H1 (cell line): Measurements from ENCODE around the gene PDK4. TPM values are rescaled to one million over a fixed set of nuclear protein-coding genes. Genes with fewer than 3 reads are reported as not detected.

Experiments
- CTCF ChIA-PET: fragments of 300-600 bp; sonication (Branson Sonifier 250); formaldehyde crosslinking; loops from one replicate; lab custom pipeline; 2021; ENCODE audit not compliant: partially characterized antibody; lab: Charles Lee
- POLR2A ChIA-PET: fragments of 300-600 bp; sonication (Branson Sonifier 250); formaldehyde crosslinking; loops from one replicate; lab custom pipeline; 2021; ENCODE audit warnings: inconsistent platforms; ENCODE audit not compliant: partially characterized antibody; lab: Charles Lee
- DNase-seq, 2 experiments: peaks; one replicate each; pipeline versions ENCODE4 v3.0.0 to v3.0.0-alpha.2; 2010 to 2022; ENCODE audit warnings: low spot score in 2 of 2, low read depth in 1 of 2, mixed read lengths in 1 of 2
- FAIRE-seq: peaks from 2 replicates; lab custom pipeline; 2011; peaks lifted over from hg19 to GRCh38; lab: Jason Lieb, UNC
- H2AFZ ChIP-seq: 2 replicates; pipeline ENCODE4 v1.8.1; 2012; ENCODE audit warnings: low read length, inconsistent platforms
- H2AK5ac ChIP-seq: 2 replicates; pipeline ENCODE4 v1.6.1; 2013; ENCODE audit warnings: low read depth, low read length
- H2BK120ac ChIP-seq: replicated peaks from 2 replicates; pipeline ENCODE3; 2013; ENCODE audit warnings: low read depth, low read length, inconsistent platforms
- H2BK12ac ChIP-seq: 2 replicates; pipeline ENCODE4 v1.6.1; 2013; ENCODE audit warnings: low read depth, low read length
- H2BK15ac ChIP-seq: 2 replicates; pipeline ENCODE4 v1.6.1; 2013; ENCODE audit warnings: low read length
- H2BK20ac ChIP-seq: 2 replicates; pipeline ENCODE4 v1.6.1; 2013; ENCODE audit warnings: low read length
- H2BK5ac ChIP-seq: 2 replicates; pipeline ENCODE4 v1.6.1; 2013; ENCODE audit warnings: low read depth, low read length
- H3K14ac ChIP-seq: 2 replicates; pipeline ENCODE4 v1.6.1; 2013; ENCODE audit warnings: inconsistent platforms; ENCODE audit not compliant: insufficient read length
- H3K18ac ChIP-seq: 2 replicates; pipeline ENCODE4 v1.6.1; 2013; ENCODE audit warnings: low read length; ENCODE audit errors: extremely low read depth
- H3K23ac ChIP-seq: 2 replicates; pipeline ENCODE4 v1.6.1; 2013; ENCODE audit warnings: inconsistent platforms; ENCODE audit not compliant: insufficient read length
- H3K23me2 ChIP-seq: 2 replicates; pipeline ENCODE4 v1.6.1; 2013; ENCODE audit warnings: low read depth, low read length
- H3K27ac ChIP-seq: 2 replicates; pipeline ENCODE4 v1.6.1; 2011; ENCODE audit warnings: low read depth, low read length, inconsistent platforms
- H3K27me3 ChIP-seq, 4 experiments: replicated peaks in 1 of 4; 1 replicate in 1 of 4; 2 replicates in 3 of 4; pipeline versions ENCODE4 v1.6.1 to v1.8.1; 2011 to 2013; ENCODE audit warnings: low read length in 3 of 4, mild to moderate bottlenecking in 3 of 4, inconsistent platforms in 2 of 4, mixed read lengths in 2 of 4, moderate library complexity in 1 of 4; ENCODE audit not compliant: control insufficient read depth in 3 of 4, insufficient read depth in 3 of 4; ENCODE audit errors: extremely low read depth in 1 of 4
- H3K36me3 ChIP-seq, 4 experiments: 2 replicates each; pipeline versions ENCODE4 v1.6.1 to v1.8.1; 2011 to 2013; ENCODE audit warnings: mild to moderate bottlenecking in 4 of 4, low read length in 3 of 4, moderate library complexity in 2 of 4, control low read depth in 1 of 4, inconsistent platforms in 1 of 4; ENCODE audit not compliant: insufficient read depth in 4 of 4, control insufficient read depth in 2 of 4
- H3K4ac ChIP-seq: replicated peaks from 2 replicates; pipeline ENCODE3; 2013; ENCODE audit warnings: low read length, low read depth, mixed read lengths, inconsistent platforms; ENCODE audit not compliant: insufficient read length
- H3K4me1 ChIP-seq, 4 experiments: replicated peaks in 1 of 4; 1 replicate in 1 of 4; 2 replicates in 3 of 4; pipeline versions ENCODE4 v1.6.1 to v1.8.1; 2011 to 2013; ENCODE audit warnings: low read length in 3 of 4, inconsistent platforms in 2 of 4, mixed read lengths in 1 of 4; ENCODE audit not compliant: insufficient read depth in 4 of 4, control insufficient read depth in 3 of 4
- H3K4me2 ChIP-seq, 2 experiments: 2 replicates each; pipeline versions ENCODE4 v1.6.1 to v1.8.1; 2011 to 2013; ENCODE audit warnings: low read depth in 2 of 2, low read length in 2 of 2, control low read depth in 1 of 2, inconsistent platforms in 1 of 2, mild to moderate bottlenecking in 1 of 2; ENCODE audit not compliant: insufficient read depth in 1 of 2
- H3K4me3 ChIP-seq, 4 experiments: fragments of 200-600, 300-600 bp in 1 of 4; sonication (generic), shearing (Covaris generic), sonication (Bioruptor Twin) in 1 of 4; 2 replicates each; pipeline versions ENCODE4 v1.5.1 to v1.8.1; 2011 to 2016; ENCODE audit warnings: low read length in 4 of 4, low read depth in 3 of 4, control low read depth in 2 of 4, inconsistent platforms in 2 of 4, mild to moderate bottlenecking in 2 of 4, mixed read lengths in 1 of 4, moderate library complexity in 1 of 4; ENCODE audit not compliant: insufficient read depth in 2 of 4; ENCODE audit errors: extremely low read depth in 1 of 4
- H3K56ac ChIP-seq: replicated peaks from 2 replicates; pipeline ENCODE3; 2013; ENCODE audit warnings: low read depth, mild to moderate bottlenecking, mixed read lengths, low read length, inconsistent platforms; ENCODE audit not compliant: insufficient read length
- H3K79me1 ChIP-seq: 2 replicates; pipeline ENCODE4 v1.6.1; 2013; ENCODE audit warnings: low read depth, low read length, control low read depth
- H3K79me2 ChIP-seq, 2 experiments: 2 replicates each; pipeline versions ENCODE4 v1.6.1 to v1.8.1; 2012 to 2013; ENCODE audit warnings: low read length in 2 of 2, mild to moderate bottlenecking in 2 of 2, inconsistent platforms in 1 of 2; ENCODE audit not compliant: insufficient read depth in 2 of 2, control insufficient read depth in 1 of 2
- H3K9ac ChIP-seq, 4 experiments: replicated peaks in 1 of 4; 1 replicate in 1 of 4; 2 replicates in 3 of 4; pipeline versions ENCODE4 v1.6.1 to v1.8.1; 2011 to 2013; ENCODE audit warnings: low read depth in 3 of 4, low read length in 3 of 4, control low read depth in 2 of 4, mild to moderate bottlenecking in 2 of 4, moderate library complexity in 2 of 4, inconsistent platforms in 1 of 4; ENCODE audit errors: extremely low read depth in 1 of 4
- H3K9me3 ChIP-seq, 2 experiments: 2 replicates each; pipeline versions ENCODE4 v1.6.1 to v1.8.1; 2012 to 2013; ENCODE audit warnings: mild to moderate bottlenecking in 2 of 2, moderate library complexity in 2 of 2, control low read depth in 1 of 2, inconsistent platforms in 1 of 2, low read depth in 1 of 2, low read length in 1 of 2, mixed read lengths in 1 of 2; ENCODE audit not compliant: insufficient read depth in 2 of 2
- H4K20me1 ChIP-seq, 2 experiments: replicated peaks in 1 of 2; 2 replicates each; pipeline versions ENCODE3 to v1.8.1; 2011 to 2013; ENCODE audit warnings: inconsistent platforms in 2 of 2, low read length in 2 of 2, mild to moderate bottlenecking in 1 of 2; ENCODE audit not compliant: insufficient read depth in 2 of 2, control insufficient read depth in 1 of 2
- H4K5ac ChIP-seq: 2 replicates; pipeline ENCODE4 v1.6.1; 2013; ENCODE audit warnings: low read length, low read depth, mixed read lengths, inconsistent platforms; ENCODE audit not compliant: insufficient read length
- H4K8ac ChIP-seq: 2 replicates; pipeline ENCODE4 v1.8.0; 2013; ENCODE audit warnings: mild to moderate bottlenecking, moderate library complexity, low read length, inconsistent platforms; ENCODE audit not compliant: insufficient read depth; ENCODE audit errors: extremely low read depth
- H4K91ac ChIP-seq: replicated peaks from 2 replicates; pipeline ENCODE3; 2013; ENCODE audit warnings: low read length, mixed read lengths, inconsistent platforms; ENCODE audit not compliant: insufficient read length
- BACH1 ChIP-seq: IDR thresholded peaks from 2 replicates; pipeline ENCODE4 v1.6.1; 2012; ENCODE audit warnings: low read length, improper control_type of control experiment
- HDAC2 ChIP-seq, 2 experiments: fragments of 300-600 bp in 1 of 2; sonication (generic) in 1 of 2; IDR thresholded peaks; 2 replicates each; pipeline ENCODE4 v1.6.1; 2011 to 2012; ENCODE audit warnings: low read depth in 2 of 2, low read length in 2 of 2, mild to moderate bottlenecking in 2 of 2, moderate library complexity in 2 of 2, borderline replicate concordance in 1 of 2, inconsistent platforms in 1 of 2
- HDAC6 ChIP-seq: IDR thresholded peaks from one replicate; pipeline ENCODE4 v1.7.1; 2012; ENCODE audit warnings: low read depth, mild to moderate bottlenecking, inconsistent platforms, low read length, moderate library complexity
- MAFK ChIP-seq: IDR thresholded peaks from 2 replicates; pipeline ENCODE4 v1.6.1; 2012; ENCODE audit warnings: low read depth, mild to moderate bottlenecking, improper control_type of control experiment, low read length
- WGBS, 2 experiments: shearing (Covaris generic) in 1 of 2; methylation state at CpG; one replicate each; pipeline versions ENCODE4 v1.1.6 to v1.1.7; 2013 to 2015; ENCODE audit warnings: low lambda C conversion rate in 2 of 2, mixed read lengths in 2 of 2, inconsistent platforms in 1 of 2, low coverage in 1 of 2, missing lambda C conversion rate in 1 of 2; ENCODE audit not compliant: insufficient replicate concordance in 2 of 2, insufficient coverage in 1 of 2, insufficient read length in 1 of 2; ENCODE audit errors: extremely low coverage in 1 of 2, missing lambda C conversion rate in 1 of 2; 5-methylcytosine and 5-hydroxymethylcytosine counted together
- polyA plus RNA-seq, 7 experiments: library from polyadenylated mRNA; depleted of rRNA in 3 of 7; stranded (reverse) in 5 of 7; unstranded in 2 of 7; fragments of >200 nt in 5 of 7; fragments of 200-250 nt in 2 of 7; gene quantifications; 1 replicate in 5 of 7; 2 replicates in 1 of 7; 4 replicates in 1 of 7; pipeline versions ENCODE4 v1.2.1 to v1.2.3, GENCODE V29; 2011 to 2013; ENCODE audit warnings: missing spikeins in 2 of 7, mixed read lengths in 2 of 7
- total RNA-seq: library from RNA; stranded (reverse); fragmentation: NEBNext Ultra II Directional; extraction: Animal tissue kit (Norgen Biotek cat#: 25700); gene quantifications from 2 replicates; pipeline ENCODE4 v1.2.1, GENCODE V29; 2021

The PDK4 gene
- total and polyA plus RNA-seq, 2 of the 8 experiments (the other 6 are each of a cell fraction or from before 2014, with no cell fraction given), result 0.26 TPM; not detected in 1

- Histone ChIP-seq H3K27me3 (peaks cover 0 to 7% (median 5%) of the 10 kb centered on the region in 4 experiments; a peak in 6 of 7 replicates), H3K9ac (no peak overlapping the region), H2AFZ (no peak overlapping the region), H4K8ac (no peak overlapping the region), H3K79me2 (no peaks in the 10 kb centered on the region), H2BK120ac (no peak overlapping the region), H4K91ac (no peak overlapping the region), H2BK20ac (no peak overlapping the region), H3K36me3 (no peaks in the 10 kb centered on the region), H3K14ac (no peak overlapping the region), H3K9me3 (no peaks in the 10 kb centered on the region), H3K4me3 (no peak overlapping the region), H3K27ac (no peak overlapping the region), H3K56ac (no peak overlapping the region), H3K4me2 (no peak overlapping the region), H3K23me2 (no peaks in the 10 kb centered on the region), H3K4ac (no peak overlapping the region), H3K18ac (no peak overlapping the region), H2BK15ac (no peak overlapping the region), H3K79me1 (no peaks in the 10 kb centered on the region), H4K5ac (no peak overlapping the region), H2BK5ac (no peak overlapping the region), H4K20me1 (no peaks in the 10 kb centered on the region), H3K4me1 (no peaks in the 10 kb centered on the region; a peak in 1 of 7 replicates), H3K23ac (no peak overlapping the region), H2AK5ac (no peak overlapping the region), H2BK12ac (no peak overlapping the region)
- FAIRE-seq (no peak), DNase-seq (no peak)
- TF ChIP-seq BACH1 (no peak), MAFK (no peak), HDAC2 (IDR thresholded peaks at IDR 0.05; ENCODE audit: borderline replicate concordance in 1 of 2, low read depth in 2 of 2, low read length in 2 of 2) (no peak), HDAC6 (no peak)
- POLR2A ChIA-PET, result no interaction called here
- CTCF ChIA-PET, result no interaction called here
- WGBS, 2 experiments, result 80% methylated on average over 5 of the region's 5 CpGs; no CpG with 5 or more reads in 1 of the 2 experiments
Observed at GRCh38 chr7:95590387-95591248, 5.7 kb downstream of the PDK4 start.
